ENCODE measurements around the gene TGIF2. TPM values are rescaled to one million over a fixed set of nuclear protein-coding genes. Genes with fewer than 3 reads are reported as not detected.
A peak's percentile ranks its signal among the peaks of the same experiment; 100 is the strongest.

Gene TGIF2
- total RNA-seq, 1 experiment from 2014 or later, result 81.7 TPM

DNA sequence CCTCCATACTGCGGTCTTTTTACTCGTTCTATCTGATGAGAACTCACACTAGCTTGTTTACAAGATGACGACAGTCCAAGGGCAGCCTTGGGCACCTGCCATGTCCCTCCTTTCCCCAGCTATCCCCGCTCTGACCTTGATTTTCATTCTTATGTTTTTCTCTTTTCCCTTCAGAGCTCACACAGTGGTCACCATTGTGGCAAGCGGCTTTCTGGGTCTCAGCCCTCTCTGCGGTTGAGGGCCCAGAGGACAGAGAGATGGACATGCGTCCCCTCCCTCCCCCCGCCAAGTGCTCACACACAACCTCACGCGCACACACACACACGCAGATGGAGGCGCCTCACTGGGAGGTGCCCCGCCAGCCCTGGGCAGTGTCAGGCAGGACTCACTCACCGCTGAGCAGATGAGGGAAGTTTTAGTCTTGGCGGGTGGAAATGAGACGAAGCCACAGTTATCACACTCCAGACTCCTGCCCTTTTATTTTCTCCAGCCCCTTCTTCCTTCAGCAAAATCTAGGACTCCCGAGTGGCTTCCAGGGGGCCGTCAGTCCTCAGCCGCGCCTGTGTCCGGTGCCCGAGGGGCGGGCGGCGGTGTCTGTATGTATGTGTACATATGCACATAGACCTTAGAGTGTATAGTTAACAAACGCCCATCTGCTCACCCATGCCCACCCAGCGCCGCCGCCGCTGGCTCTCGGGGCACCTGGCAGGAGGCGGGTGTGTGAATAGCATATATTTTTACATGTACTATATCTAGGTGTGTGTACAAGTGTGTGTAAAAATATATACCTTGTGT is 45.9 kb upstream of the TGIF2 start:
- H3K18ac ChIP-seq (ENCODE audit: insufficient read length, low read depth, low read length), result no peak overlapping the region
- peaks cover 0 to 3% of the 10 kb centered on the region in 2 experiments; a peak in 2 of 4 replicates for H3K4me1 Mint-ChIP-seq
- no peaks in the 10 kb centered on the region for H3K27me3 ChIP-seq (ENCODE audit: insufficient read depth, low read length)
- no peaks in the 10 kb centered on the region for H3K9me3 ChIP-seq (ENCODE audit: control insufficient read depth, low read depth, low read length)
- H3K27ac Mint-ChIP-seq, result peak overlapping the region in 2 of 3 experiments; percentile 68 to 92; a peak in 5 of 7 replicates
- no peak overlapping the region for H2AFZ ChIP-seq (ENCODE audit: low read length)
- H3K56ac ChIP-seq (ENCODE audit: insufficient read length, low read depth, low read length), result no peak overlapping the region
- no peak overlapping the region for H2AK5ac ChIP-seq (ENCODE audit: insufficient read length, low read length)
- H3K27ac ChIP-seq (ENCODE audit: insufficient read length, low read depth, low read length), result no peak overlapping the region
- H3K27me3 Mint-ChIP-seq (ENCODE audit: low read depth), result no peaks in the 10 kb centered on the region; the same call in 1 of the 2 replicates
- no peak overlapping the region for H3K4me2 ChIP-seq (ENCODE audit: insufficient read depth, insufficient read length, low read length)
- H2BK20ac ChIP-seq (ENCODE audit: low read depth, low read length, poor library complexity, severe bottlenecking), result no peak overlapping the region
- H3K4me3 Mint-ChIP-seq, result no peak overlapping the region
- no peaks in the 10 kb centered on the region for H3K79me2 ChIP-seq (ENCODE audit: insufficient read depth, low read length)
- H3K4me1 ChIP-seq (ENCODE audit: insufficient read depth, low read length), result no peaks in the 10 kb centered on the region
- no peak overlapping the region for H2BK120ac ChIP-seq (ENCODE audit: low read depth, low read length, poor library complexity, severe bottlenecking)
- no peak for DNase-seq
- H4K5ac ChIP-seq (ENCODE audit: insufficient read length, low read depth, low read length), result no peak overlapping the region
- H2BK5ac ChIP-seq (ENCODE audit: insufficient read length, low read length), result no peak overlapping the region
- no peak overlapping the region for H4K91ac ChIP-seq (ENCODE audit: insufficient read length, low read depth, low read length)
- H3K79me1 ChIP-seq (ENCODE audit: insufficient read depth, low read depth, low read length, poor library complexity, severe bottlenecking), result no peaks in the 10 kb centered on the region
- H3K23ac ChIP-seq (ENCODE audit: insufficient read length, low read depth, low read length), result no peak overlapping the region
- H3K23me2 ChIP-seq (ENCODE audit: insufficient read length, low read depth, low read length, poor library complexity, severe bottlenecking), result no peaks in the 10 kb centered on the region
- H4K20me1 ChIP-seq (ENCODE audit: control insufficient read depth, insufficient read depth, insufficient read length), result no peaks in the 10 kb centered on the region
- H3K36me3 Mint-ChIP-seq (ENCODE audit: insufficient read depth in 1 of 3, low read depth in 3 of 3), result peaks cover 16 to 45% (median 41%) of the 10 kb centered on the region in 3 experiments
- WGBS (ENCODE audit: extremely low coverage, insufficient read length, low lambda C conversion rate), result no CpG with 5 or more reads among the region's 32 CpGs
- no peaks in the 10 kb centered on the region for H3K9me3 Mint-ChIP-seq
- H4K8ac ChIP-seq (replicated peaks; ENCODE audit: insufficient read length, low read depth, low read length), result no peak overlapping the region
- no peak overlapping the region for H3K14ac ChIP-seq (ENCODE audit: insufficient read depth, low read length)
- TF ChIP-seq, protein P1, sequence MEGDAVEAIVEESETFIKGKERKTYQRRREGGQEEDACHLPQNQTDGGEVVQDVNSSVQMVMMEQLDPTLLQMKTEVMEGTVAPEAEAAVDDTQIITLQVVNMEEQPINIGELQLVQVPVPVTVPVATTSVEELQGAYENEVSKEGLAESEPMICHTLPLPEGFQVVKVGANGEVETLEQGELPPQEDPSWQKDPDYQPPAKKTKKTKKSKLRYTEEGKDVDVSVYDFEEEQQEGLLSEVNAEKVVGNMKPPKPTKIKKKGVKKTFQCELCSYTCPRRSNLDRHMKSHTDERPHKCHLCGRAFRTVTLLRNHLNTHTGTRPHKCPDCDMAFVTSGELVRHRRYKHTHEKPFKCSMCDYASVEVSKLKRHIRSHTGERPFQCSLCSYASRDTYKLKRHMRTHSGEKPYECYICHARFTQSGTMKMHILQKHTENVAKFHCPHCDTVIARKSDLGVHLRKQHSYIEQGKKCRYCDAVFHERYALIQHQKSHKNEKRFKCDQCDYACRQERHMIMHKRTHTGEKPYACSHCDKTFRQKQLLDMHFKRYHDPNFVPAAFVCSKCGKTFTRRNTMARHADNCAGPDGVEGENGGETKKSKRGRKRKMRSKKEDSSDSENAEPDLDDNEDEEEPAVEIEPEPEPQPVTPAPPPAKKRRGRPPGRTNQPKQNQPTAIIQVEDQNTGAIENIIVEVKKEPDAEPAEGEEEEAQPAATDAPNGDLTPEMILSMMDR (conservative IDR thresholded peaks at IDR 0.05), result no peak
- H2BK15ac ChIP-seq (ENCODE audit: low read depth, low read length), result no peak overlapping the region
- H3K4ac ChIP-seq (ENCODE audit: low read depth, low read length), result no peak overlapping the region
- H3T11ph ChIP-seq (ENCODE audit: low read length), result no peak overlapping the region
- no peak overlapping the region for H2BK12ac ChIP-seq (ENCODE audit: insufficient read length, low read depth, low read length)
- no peak overlapping the region for H3K9ac ChIP-seq (ENCODE audit: extremely low read depth, insufficient read length, low read length)
